CD14-positive monocyte (primary cell): ENCODE results near the gene GPR55. TPM values are rescaled to one million over a fixed set of nuclear protein-coding genes. Genes with fewer than 3 reads are reported as not detected.

ENCODE experiments used
- DNase-seq, 3 donors: peaks; one replicate each; pipeline ENCODE4 v3.0.0-alpha.2; 2011 to 2022
- H2AFZ ChIP-seq: 2 replicates; pipeline ENCODE4 v1.6.0; 2012; ENCODE audit warnings: mild to moderate bottlenecking, low read depth, low read length, inconsistent platforms; ENCODE audit not compliant: insufficient read depth, poor library complexity, severe bottlenecking
- H3K27ac ChIP-seq, 2 donors: 1 replicate in 1 of 2; 2 replicates in 1 of 2; pipeline ENCODE4 v1.5.1; 2012 to 2013; ENCODE audit warnings: low read length in 2 of 2, control low read depth in 1 of 2, inconsistent platforms in 1 of 2, low read depth in 1 of 2, mild to moderate bottlenecking in 1 of 2
- H3K27me3 ChIP-seq, 2 donors: one replicate each; pipeline versions ENCODE4 v1.6.0 to v1.6.1; 2011 to 2013; ENCODE audit warnings: low read length in 2 of 2; ENCODE audit not compliant: control insufficient read depth in 2 of 2, insufficient read depth in 2 of 2
- H3K36me3 ChIP-seq, 2 donors: replicated peaks in 1 of 2; 1 replicate in 1 of 2; 2 replicates in 1 of 2; pipeline versions ENCODE4 v1.5.1 to v1.6.1; 2012 to 2013; ENCODE audit warnings: low read length in 2 of 2, control low read depth in 1 of 2, inconsistent platforms in 1 of 2, mild to moderate bottlenecking in 1 of 2; ENCODE audit not compliant: insufficient read depth in 2 of 2, control insufficient read depth in 1 of 2
- H3K4me1 ChIP-seq, 2 donors: 1 replicate in 1 of 2; 2 replicates in 1 of 2; pipeline versions ENCODE4 v1.5.1 to v1.6.1; 2012 to 2013; ENCODE audit warnings: low read length in 2 of 2, control low read depth in 1 of 2, inconsistent platforms in 1 of 2, mild to moderate bottlenecking in 1 of 2, moderate library complexity in 1 of 2; ENCODE audit not compliant: insufficient read depth in 2 of 2, control insufficient read depth in 1 of 2
- H3K4me2 ChIP-seq: replicated peaks from 2 replicates; pipeline ENCODE3; 2012; ENCODE audit warnings: low read length, moderate library complexity, mild to moderate bottlenecking; ENCODE audit not compliant: poor library complexity, severe bottlenecking; ENCODE audit errors: extremely low read depth
- H3K4me3 ChIP-seq, 3 experiments: fragments of 200-600 bp in 1 of 3; sonication (generic) in 1 of 3; replicated peaks in 1 of 3; 1 replicate in 2 of 3; 2 replicates in 1 of 3; pipeline ENCODE4 v1.5.1; 2011 to 2013; ENCODE audit warnings: low read length in 3 of 3, mild to moderate bottlenecking in 3 of 3, control low read depth in 2 of 3, low read depth in 2 of 3, inconsistent platforms in 1 of 3, moderate library complexity in 1 of 3
- H3K79me2 ChIP-seq: 2 replicates; pipeline ENCODE4 v1.6.0; 2012; ENCODE audit warnings: mild to moderate bottlenecking, control low read depth, inconsistent platforms, low read length, moderate library complexity; ENCODE audit not compliant: insufficient read depth
- H3K9ac ChIP-seq: 2 replicates; pipeline ENCODE4 v1.6.0; 2017; ENCODE audit warnings: low read length, mild to moderate bottlenecking; ENCODE audit not compliant: insufficient read depth, poor library complexity, severe bottlenecking
- H3K9me3 ChIP-seq, 2 donors: replicated peaks in 1 of 2; 1 replicate in 1 of 2; 2 replicates in 1 of 2; pipeline versions ENCODE4 v1.5.1 to v1.6.1; 2012 to 2013; ENCODE audit warnings: low read length in 2 of 2, control low read depth in 1 of 2; ENCODE audit not compliant: control insufficient read depth in 1 of 2, insufficient read depth in 1 of 2
- H4K20me1 ChIP-seq: 2 replicates; pipeline ENCODE4 v1.6.0; 2012; ENCODE audit warnings: mild to moderate bottlenecking, low read length, control low read depth, moderate library complexity; ENCODE audit not compliant: insufficient read depth
- H3K27ac Mint-ChIP-seq, 7 donors: one replicate each; pipeline ENCODE4 v1.8.0; 2020; ENCODE audit warnings: mild to moderate bottlenecking in 7 of 7, mixed read lengths in 7 of 7, moderate library complexity in 6 of 7, inconsistent platforms in 2 of 7
- H3K27me3 Mint-ChIP-seq, 3 donors: one replicate each; pipeline ENCODE4 v1.8.0; 2021 to 2022; ENCODE audit warnings: low read depth in 3 of 3, mild to moderate bottlenecking in 3 of 3, mixed read lengths in 3 of 3, moderate library complexity in 3 of 3, inconsistent platforms in 1 of 3
- H3K36me3 Mint-ChIP-seq, 2 donors: one replicate each; pipeline ENCODE4 v1.8.0; 2020; ENCODE audit warnings: mixed read lengths in 2 of 2, inconsistent platforms in 1 of 2, mild to moderate bottlenecking in 1 of 2
- H3K4me1 Mint-ChIP-seq: one replicate; pipeline ENCODE4 v1.8.0; 2020; ENCODE audit warnings: mild to moderate bottlenecking, mixed read lengths
- H3K4me3 Mint-ChIP-seq, 2 donors: one replicate each; pipeline ENCODE4 v1.8.0; 2020; ENCODE audit warnings: mild to moderate bottlenecking in 2 of 2, mixed read lengths in 2 of 2, moderate library complexity in 1 of 2
- H3K9me3 Mint-ChIP-seq, 7 donors: one replicate each; pipeline ENCODE4 v1.8.0; 2020 to 2022; ENCODE audit warnings: mixed read lengths in 7 of 7, mild to moderate bottlenecking in 6 of 7, moderate library complexity in 6 of 7, inconsistent platforms in 2 of 7
- WGBS: methylation state at CpG from one replicate; pipeline ENCODE4 v1.1.5; 2013; ENCODE audit warnings: missing lambda C conversion rate; ENCODE audit not compliant: insufficient coverage; 5-methylcytosine and 5-hydroxymethylcytosine counted together
- intact Hi-C, 2 donors: fragments of 100-400 bp; cut with micrococcal nuclease; formaldehyde crosslinking; loops; one replicate each; pipeline versions ENCODE4 v1.15.0 to v1.15.1; 2023
- polyA plus RNA-seq, 3 donors: library from polyadenylated mRNA; depleted of rRNA in 1 of 3; unstranded in 2 of 3; stranded (reverse) in 1 of 3; fragments of 300-500 nt in 2 of 3; fragments of >200 nt in 1 of 3; fragmentation: Illumina TruSeq in 2 of 3; gene quantifications; 1 replicate in 2 of 3; 2 replicates in 1 of 3; pipeline ENCODE4 v1.2.3, GENCODE V29; 2012 to 2021
- TF ChIP-seq, protein P1 (sequence below): fragments of 200-600 bp; IDR thresholded peaks from one replicate; pipeline ENCODE4 v1.8.0; 2022; ENCODE audit warnings: antibody characterized with exemption, mild to moderate bottlenecking

The GPR55 gene
- polyA plus RNA-seq, 3 donors: 0.11 to 0.12 TPM; not detected in 1

DNA sequence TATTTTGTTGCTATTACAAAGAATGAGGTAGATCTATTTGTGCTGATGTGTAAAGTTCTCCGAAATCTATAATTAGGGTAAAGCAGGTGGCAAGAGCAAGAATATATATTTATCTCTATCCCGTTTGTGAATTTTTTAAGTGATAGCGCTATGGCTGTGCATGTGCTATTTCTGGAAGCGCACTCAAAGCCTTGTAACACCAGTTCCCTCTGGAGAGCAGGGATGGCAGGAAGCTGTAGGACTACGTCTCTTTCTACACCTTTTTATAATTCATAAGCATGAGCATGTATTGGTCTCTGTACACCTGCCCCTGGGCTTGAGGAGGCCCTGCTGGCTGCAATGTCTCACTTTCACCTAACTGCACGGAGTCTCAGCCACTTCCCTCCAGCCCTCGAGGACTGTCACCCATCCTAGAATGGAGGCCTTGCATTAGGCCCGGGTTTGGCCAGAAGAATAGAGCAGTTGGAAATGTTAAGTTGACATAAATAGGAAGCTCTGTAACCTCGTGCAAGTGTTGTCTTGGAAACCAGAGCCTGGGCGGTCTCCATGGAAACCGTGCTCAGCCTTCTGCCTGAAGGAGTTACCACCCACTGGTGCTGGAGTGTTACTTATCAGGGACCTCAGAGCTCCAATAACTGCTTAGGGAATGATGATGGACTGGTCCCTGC lies 39.4 kb downstream of the GPR55 start:
- H3K27me3 Mint-ChIP-seq: peaks cover 1 to 6% (median 2%) of the 10 kb centered on the region in 3 donors
- Histone ChIP-seq H3K9ac (no peak overlapping the region), H3K4me2 (no peak overlapping the region), H3K4me3 (no peak overlapping the region), H3K36me3 (no peaks in the 10 kb centered on the region), H2AFZ (no peak overlapping the region), H3K9me3 (peaks cover 0 to 8% of the 10 kb centered on the region in 2 donors), H3K79me2 (no peaks in the 10 kb centered on the region), H4K20me1 (no peaks in the 10 kb centered on the region), H3K27me3 (no peaks in the 10 kb centered on the region), H3K27ac (no peak overlapping the region), H3K4me1 (no peaks in the 10 kb centered on the region)
- 13% methylated on average over 5 of the region's 11 CpGs for WGBS
- H3K36me3 Mint-ChIP-seq: no peaks in the 10 kb centered on the region
- TF ChIP-seq, protein P1, sequence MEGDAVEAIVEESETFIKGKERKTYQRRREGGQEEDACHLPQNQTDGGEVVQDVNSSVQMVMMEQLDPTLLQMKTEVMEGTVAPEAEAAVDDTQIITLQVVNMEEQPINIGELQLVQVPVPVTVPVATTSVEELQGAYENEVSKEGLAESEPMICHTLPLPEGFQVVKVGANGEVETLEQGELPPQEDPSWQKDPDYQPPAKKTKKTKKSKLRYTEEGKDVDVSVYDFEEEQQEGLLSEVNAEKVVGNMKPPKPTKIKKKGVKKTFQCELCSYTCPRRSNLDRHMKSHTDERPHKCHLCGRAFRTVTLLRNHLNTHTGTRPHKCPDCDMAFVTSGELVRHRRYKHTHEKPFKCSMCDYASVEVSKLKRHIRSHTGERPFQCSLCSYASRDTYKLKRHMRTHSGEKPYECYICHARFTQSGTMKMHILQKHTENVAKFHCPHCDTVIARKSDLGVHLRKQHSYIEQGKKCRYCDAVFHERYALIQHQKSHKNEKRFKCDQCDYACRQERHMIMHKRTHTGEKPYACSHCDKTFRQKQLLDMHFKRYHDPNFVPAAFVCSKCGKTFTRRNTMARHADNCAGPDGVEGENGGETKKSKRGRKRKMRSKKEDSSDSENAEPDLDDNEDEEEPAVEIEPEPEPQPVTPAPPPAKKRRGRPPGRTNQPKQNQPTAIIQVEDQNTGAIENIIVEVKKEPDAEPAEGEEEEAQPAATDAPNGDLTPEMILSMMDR: no peak
- DNase-seq: no peak
- H3K4me3 Mint-ChIP-seq: no peak overlapping the region
- no peak overlapping the region for H3K27ac Mint-ChIP-seq
- intact Hi-C loops: no loop called here
- H3K4me1 Mint-ChIP-seq: peaks cover 5% of the 10 kb centered on the region
- peaks cover 1 to 8% (median 5%) of the 10 kb centered on the region in 7 donors for H3K9me3 Mint-ChIP-seq

DNA sequence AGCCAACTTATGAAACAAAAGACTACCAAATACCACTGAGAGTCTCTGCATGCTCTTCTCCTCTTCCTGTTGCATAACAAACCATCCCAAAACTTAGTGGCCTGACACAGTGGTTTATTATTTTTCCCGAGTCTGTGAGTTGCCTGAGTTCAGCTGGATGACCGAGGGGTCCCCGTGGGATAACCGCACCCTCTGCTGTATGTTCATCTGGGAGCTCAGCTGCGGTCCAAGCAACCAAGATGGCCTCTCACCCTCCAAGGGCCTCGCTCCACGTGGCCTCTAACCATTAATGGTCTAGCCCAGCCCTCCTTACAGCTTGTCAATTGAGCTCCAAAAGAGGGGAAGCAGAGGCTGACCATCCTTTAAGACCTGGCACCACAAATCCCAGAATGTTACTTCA lies 43.2 kb downstream of the GPR55 start:
- no peaks in the 10 kb centered on the region for H3K36me3 ChIP-seq
- intact Hi-C loops: no loop called here
- Mint-ChIP-seq H3K27me3 (peaks cover 0 to 3% (median 1%) of the 10 kb centered on the region in 3 donors), H3K4me3 (no peak overlapping the region), H3K9me3 (no peaks in the 10 kb centered on the region), H3K36me3 (no peaks in the 10 kb centered on the region), H3K27ac (no peak overlapping the region), H3K4me1 (peaks cover 21% of the 10 kb centered on the region)
- DNase-seq: no peak
- H3K27me3 ChIP-seq: no peaks in the 10 kb centered on the region
- H3K4me3 ChIP-seq: no peak overlapping the region
- no peak overlapping the region for H3K4me2 ChIP-seq
- no peaks in the 10 kb centered on the region for H4K20me1 ChIP-seq
- H2AFZ ChIP-seq: no peak overlapping the region
- H3K79me2 ChIP-seq: no peaks in the 10 kb centered on the region
- no peak overlapping the region for H3K9ac ChIP-seq
- no peaks in the 10 kb centered on the region for H3K9me3 ChIP-seq
- 54% methylated on average over 6 of the region's 7 CpGs for WGBS
- no peak overlapping the region for H3K27ac ChIP-seq
- TF ChIP-seq, protein P1: no peak
- H3K4me1 ChIP-seq: peaks cover 10 to 11% of the 10 kb centered on the region in 2 donors
